Aortic smooth muscle cell (primary cell): ENCODE results near the gene NFXL1. TPM values are rescaled to one million over a fixed set of nuclear protein-coding genes. Genes with fewer than 3 reads are reported as not detected.

Experiments
- total RNA-seq: library from RNA; depleted of rRNA; stranded (reverse); fragments of >200 nt; gene quantifications from 2 replicates; pipeline ENCODE4 v1.2.3, GENCODE V29; 2014

The NFXL1 gene
- 5.5 and 7.1 TPM in 2 replicates for total RNA-seq

GRCh38 chr4:47914220-47914925, at the start of gene NFXL1:
TSS of gene NFXL1 (minus strand) at chr4:47914583. CDS start at chr4:47914203, 380 bp downstream.

GRCh38 chr4:47837908-47838294, 76.5 kb downstream of the NFXL1 start, which contains the start of gene CORIN:
TSS of gene CORIN (minus strand) at chr4:47838067. CDS start at chr4:47837949, 118 bp downstream.

Other genes starting within 250 kb of the NFXL1 start
- 0.13 and 0.44 TPM in 2 replicates for gene CORIN, start 76.5 kb downstream of the NFXL1 start, total RNA-seq
- gene CNGA1, start 102.1 kb upstream of the NFXL1 start, total RNA-seq, result under 0.01 and 0.31 TPM in 2 replicates
- 0.13 and 0.25 TPM in 2 replicates for gene NIPAL1, start 102.2 kb upstream of the NFXL1 start, total RNA-seq
- gene TXK, start 219.7 kb upstream of the NFXL1 start, total RNA-seq, result 0.13 and 0.56 TPM in 2 replicates